DOHH2 (cell line): ENCODE measurements around the gene ITGB4.

Source experiments
- EZH2phosphoT487 ChIP-seq: fragments of 200-600 bp; sonication (generic); IDR thresholded peaks from 2 replicates; pipeline ENCODE4 v1.6.1; 2017; ENCODE audit warnings: borderline replicate concordance, mild to moderate bottlenecking, antibody characterized with exemption, low read length, moderate library complexity, mixed read lengths
- TF ChIP-seq, protein P1 (sequence below): fragments of 200-600 bp; sonication (generic); IDR thresholded peaks from one replicate; pipeline ENCODE4 v1.5.1; 2014; ENCODE audit warnings: antibody characterized with exemption, mild to moderate bottlenecking, low read depth, low read length; ENCODE audit not compliant: poor library complexity, severe bottlenecking

DNA sequence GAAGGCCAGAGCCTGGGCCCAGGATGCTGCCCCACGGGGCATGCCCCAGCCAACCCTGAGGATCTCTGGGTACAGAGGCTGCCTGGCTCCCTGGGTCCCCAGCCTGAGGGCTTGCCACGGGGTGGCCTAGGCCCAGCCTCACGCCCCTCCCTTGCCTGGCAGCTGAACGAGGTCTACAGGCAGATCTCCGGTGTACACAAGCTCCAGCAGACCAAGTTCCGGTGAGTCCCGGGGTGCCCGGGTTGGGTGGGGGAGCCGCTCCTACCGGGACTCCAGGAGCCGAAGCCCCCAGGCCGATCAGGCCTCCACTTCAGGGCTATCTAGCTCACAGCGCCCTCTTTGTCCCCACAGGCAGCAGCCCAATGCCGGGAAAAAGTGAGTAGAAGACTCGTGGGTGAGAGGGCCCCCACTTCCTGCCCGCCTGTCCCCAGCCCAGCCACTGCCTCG is 19.4 kb downstream of the ITGB4 start:
- TF ChIP-seq, protein P1, sequence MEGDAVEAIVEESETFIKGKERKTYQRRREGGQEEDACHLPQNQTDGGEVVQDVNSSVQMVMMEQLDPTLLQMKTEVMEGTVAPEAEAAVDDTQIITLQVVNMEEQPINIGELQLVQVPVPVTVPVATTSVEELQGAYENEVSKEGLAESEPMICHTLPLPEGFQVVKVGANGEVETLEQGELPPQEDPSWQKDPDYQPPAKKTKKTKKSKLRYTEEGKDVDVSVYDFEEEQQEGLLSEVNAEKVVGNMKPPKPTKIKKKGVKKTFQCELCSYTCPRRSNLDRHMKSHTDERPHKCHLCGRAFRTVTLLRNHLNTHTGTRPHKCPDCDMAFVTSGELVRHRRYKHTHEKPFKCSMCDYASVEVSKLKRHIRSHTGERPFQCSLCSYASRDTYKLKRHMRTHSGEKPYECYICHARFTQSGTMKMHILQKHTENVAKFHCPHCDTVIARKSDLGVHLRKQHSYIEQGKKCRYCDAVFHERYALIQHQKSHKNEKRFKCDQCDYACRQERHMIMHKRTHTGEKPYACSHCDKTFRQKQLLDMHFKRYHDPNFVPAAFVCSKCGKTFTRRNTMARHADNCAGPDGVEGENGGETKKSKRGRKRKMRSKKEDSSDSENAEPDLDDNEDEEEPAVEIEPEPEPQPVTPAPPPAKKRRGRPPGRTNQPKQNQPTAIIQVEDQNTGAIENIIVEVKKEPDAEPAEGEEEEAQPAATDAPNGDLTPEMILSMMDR, result no peak
- no peak for TF ChIP-seq EZH2phosphoT487
